ENCODE results near the gene OTC.

OTC gene

GRCh38 chrX:38352362-38352761 lies at the start of gene OTC:
Gene OTC, plus strand, starts transcription at chrX:38352604. Its CDS starts 93 bp downstream, at chrX:38352697.
- DNase-seq = no peak

DNA sequence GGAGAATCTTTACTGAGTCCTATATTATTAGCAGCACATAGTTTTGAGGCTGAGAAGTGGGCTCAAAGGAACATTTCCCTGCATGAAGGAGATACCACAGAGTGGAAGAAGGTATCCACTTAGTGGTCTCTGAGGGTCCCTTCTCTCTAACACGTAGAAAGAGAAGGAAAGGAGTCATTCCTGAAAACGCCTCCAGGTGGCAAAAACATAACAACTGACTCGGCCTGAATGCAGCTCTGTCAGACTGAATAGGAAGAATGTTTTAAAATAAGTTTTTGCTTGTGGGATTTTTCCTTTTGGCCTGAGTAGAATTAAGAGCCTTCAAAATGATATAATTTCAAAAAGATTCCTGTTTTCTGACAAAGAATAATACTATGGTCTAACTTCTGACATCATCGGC lies 48.4 kb upstream of the OTC start:
- DNase-seq = no peak

GRCh38 chrX:38305971-38306370 lies 46.4 kb upstream of the OTC start:
- DNase-seq = no peak

- DNase-seq = no peak
Measured at GRCh38 chrX:38311743-38312142, 40.7 kb upstream of the OTC start.

DNA sequence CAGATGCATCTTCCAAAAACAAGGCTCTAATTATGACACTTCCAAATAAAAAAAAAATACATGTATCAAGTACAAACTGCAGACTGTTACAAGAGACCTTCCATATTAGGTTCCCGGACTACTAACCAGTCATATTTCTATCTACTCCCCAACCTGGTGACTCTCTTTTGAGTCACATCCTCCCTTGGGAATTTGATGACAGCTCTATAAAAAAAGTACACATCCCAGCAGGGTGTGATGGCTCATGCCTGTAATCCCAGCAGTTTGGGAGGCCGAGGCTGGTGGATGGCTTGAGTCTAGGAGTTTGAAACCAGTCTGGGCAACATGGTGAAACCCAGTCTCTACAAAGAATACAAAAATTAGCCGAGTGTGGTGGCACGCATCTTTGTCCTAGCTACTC lies 40.0 kb upstream of the OTC start:
- DNase-seq = no peak

- no peak for DNase-seq
Measured at GRCh38 chrX:38313190-38313589, 39.2 kb upstream of the OTC start.

DNA sequence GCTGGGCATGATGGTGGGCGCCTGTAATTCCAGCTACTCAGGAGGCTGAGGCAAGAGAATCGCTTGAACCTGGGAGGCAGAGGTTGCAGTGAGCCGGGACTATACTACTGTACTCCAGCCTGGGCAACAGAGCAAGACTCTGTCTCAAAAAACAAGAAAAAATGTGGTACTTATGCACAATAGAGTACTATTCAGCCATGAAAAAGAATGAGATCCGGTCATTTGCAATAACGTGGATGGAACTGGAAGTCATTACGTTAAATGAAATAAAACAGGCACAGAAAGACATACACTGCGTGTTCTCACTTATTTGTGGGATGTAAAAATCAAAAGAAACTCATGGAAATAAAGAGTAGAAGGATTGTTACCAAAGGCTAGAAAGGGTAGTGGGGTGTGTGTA lies 37.2 kb upstream of the OTC start:
- DNase-seq = no peak

DNA sequence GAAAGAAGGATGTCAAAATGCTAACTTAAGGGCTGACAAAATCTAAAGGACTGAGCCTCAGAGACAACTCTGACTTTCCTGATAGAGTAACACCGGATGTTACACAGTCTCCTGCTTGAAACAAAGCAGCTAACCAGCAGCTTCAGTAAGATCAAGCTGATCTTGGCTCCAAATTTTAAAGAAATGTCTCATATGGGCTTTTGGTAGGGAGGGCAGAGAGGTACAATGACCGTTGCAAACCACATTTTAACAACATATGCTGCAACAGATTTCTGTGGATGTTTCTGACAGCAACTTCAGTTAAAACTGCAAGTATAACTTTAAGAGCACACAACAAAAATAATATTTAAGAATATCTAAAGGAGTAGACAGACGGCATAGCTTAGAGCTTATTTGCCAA lies 34.2 kb upstream of the OTC start:
- DNase-seq = no peak

- no peak for DNase-seq
Measured at GRCh38 chrX:38318606-38319005, 33.8 kb upstream of the OTC start.

- DNase-seq = no peak
Measured at GRCh38 chrX:38320819-38321218, 31.6 kb upstream of the OTC start.

- no peak for DNase-seq
Measured at GRCh38 chrX:38326086-38326485, 26.3 kb upstream of the OTC start.

- DNase-seq = peak; percentile 93
Measured at GRCh38 chrX:38327007-38327774, 25.2 kb upstream of the OTC start, which contains the start of gene RPGR. Gene RPGR, minus strand, starts transcription at chrX:38327509. Its CDS starts 142 bp downstream, at chrX:38327367.

GRCh38 chrX:38327775-38328081 lies 24.7 kb upstream of the OTC start:
- DNase-seq = no peak

DNA sequence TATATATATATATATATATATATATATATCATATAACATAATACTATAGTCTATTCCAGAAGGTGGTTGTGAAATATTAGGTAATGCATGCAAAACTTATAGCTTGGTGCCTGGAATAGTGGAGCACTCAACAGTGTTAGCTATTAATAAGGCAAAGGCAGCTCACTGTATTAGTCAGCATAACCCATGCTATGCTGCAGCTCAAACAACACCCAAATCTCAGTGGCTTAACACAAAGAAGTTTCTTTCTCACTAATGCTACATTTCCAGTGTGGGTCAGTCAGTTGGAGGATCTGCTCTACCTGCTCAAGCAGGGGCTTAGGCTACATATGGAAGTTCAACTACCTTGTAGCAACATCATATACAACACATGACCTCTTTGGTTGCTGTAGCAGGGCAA lies 19.9 kb upstream of the OTC start:
- DNase-seq = no peak

GRCh38 chrX:38335382-38335781 lies 17.0 kb upstream of the OTC start:
- no peak for DNase-seq

DNA sequence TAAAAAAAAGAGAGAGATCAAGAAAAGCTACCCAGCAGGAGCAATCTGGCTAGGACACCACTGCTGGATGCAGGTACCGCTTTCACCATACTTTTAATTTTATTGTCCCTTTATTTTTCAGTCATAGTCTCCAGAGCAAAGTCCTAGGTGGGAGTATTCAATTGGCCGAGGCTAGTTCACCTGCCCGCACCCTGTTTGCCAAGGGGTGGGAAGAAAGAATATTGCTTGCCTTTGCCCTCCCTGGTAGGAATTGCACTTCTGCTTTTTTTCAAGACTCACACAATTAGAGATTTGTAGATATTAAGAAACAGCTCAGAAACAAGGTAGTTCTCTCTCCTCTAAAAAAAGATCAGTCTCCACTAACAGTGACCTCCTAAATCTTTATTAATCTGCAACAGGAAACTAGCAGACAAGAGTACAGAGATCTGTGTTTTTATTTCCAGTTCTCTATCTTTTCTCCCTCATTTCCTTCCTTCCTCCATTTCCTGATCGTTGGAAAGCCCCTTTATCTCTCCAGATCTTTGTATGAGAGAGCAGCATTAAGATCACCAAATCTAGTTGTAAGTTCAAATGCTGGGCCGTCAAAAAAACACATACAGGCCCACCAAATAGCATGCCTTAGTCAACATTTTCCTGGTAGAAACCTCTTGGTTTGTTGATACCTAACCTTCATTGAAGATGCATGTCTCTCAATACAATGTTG lies 15.7 kb upstream of the OTC start:
- DNase-seq = no peak

DNA sequence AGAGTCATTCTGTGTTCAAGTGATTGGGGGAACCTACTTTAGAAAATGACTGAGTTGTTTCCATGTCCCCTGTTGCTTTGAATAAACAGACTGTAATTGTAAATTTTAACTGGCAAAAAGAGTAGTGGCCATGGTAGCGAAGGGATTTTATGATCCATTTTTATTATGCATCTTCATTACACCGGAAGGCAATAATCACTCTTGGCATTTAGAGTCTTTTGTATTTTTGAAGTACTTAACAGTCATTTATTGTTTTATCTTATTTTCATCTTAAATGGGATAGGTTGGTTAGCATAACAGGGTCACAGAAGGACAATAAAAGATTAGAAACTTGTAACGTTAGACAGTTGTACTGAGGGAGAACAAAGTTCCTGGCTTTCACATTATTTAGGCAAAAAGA lies 11.0 kb upstream of the OTC start:
- DNase-seq = no peak

DNA sequence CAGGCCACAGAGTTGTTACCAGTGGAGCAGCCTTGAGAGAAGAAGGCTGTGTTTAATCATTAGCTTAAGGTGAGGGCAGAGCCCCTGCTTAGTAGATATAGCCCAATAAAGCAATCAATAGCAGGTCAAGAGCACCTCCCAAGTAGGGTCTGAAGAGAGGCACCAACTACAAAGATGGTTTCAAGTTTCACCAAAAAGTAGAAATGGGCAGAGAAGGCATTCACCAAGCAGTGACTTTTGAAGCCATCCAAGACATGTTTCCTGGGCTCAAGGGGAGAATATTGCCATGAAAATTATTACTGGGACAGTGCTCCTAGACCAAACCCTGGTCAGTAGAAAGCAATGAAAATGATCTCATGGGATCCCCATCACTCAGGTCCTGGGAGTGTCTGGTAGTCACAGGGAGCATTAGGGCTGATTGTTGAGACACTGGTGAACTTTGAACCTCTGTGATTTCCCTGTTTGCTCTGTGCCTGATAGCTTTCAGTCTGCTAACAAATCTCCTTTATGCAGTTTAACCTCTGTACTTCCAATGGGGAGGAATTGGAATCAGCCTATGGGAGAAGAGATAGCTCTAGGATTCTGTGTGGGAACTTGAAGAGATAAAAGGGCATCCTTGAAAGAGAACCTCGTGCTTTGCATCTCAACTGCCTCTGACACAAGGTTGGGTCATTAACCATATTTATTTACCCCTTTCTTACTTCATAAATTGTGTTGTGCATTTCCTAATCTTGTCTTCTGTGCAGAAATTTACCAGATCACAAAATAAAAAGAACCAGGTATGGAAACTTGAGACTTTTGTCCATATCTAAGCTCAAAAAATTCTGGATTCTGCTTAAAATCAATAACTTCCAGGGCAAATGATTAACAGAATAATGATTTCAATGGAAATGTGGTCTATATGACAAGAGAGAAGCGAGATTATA lies 9.3 kb upstream of the OTC start:
- DNase-seq = no peak

DNA sequence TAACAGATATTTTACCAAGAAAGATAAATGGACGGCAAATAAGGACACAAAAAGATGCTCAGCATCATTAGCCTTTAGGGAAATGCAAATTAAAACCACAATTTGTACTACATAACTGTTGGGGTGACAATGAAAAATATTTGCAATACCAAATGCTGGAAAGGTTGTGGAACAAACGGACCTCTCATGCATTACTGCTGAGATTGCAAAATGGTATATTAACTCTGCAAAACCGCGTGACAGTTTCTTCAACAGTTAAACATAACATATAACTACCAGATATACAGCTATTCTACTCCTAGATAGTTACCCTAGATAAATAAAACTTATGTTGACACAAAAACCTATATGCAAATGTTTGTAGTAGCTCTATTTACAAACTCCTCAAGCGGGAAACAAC lies 6.3 kb upstream of the OTC start:
- DNase-seq = no peak

- DNase-seq = no peak
Measured at GRCh38 chrX:38347136-38347535, 5.3 kb upstream of the OTC start.

DNA sequence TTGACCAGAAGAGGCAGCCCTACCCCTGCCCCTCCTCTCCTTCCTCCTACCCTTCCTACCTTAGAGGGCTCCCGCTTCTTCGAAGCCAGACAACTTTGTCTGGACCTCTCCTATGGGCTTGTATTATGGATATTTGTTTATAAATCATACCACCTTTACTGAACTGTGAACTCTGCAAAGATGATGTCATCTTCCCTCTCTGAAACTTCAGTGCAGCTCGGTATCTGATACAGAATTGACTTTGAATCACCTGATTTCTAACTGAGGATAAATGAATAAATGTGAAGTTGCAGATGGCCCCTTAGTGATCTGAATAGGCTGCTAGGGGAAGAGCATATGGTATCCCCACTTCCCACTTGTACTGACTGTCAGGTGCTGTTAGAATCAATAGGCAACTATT lies 1.1 kb upstream of the OTC start:
- no peak for DNase-seq

GRCh38 chrX:38356401-38356800 lies 4.0 kb downstream of the OTC start:
- no peak for DNase-seq
